ENCODE measurements around the gene HELZ2.
"Not testable (repeated sequence)": the region's sequence is repeated elsewhere in the genome, so short reads cannot be mapped to it uniquely, and the experiment has no call there.

Gene HELZ2

GRCh38 chr20:63613863-63614594, 40.0 kb upstream of the HELZ2 start:
- not testable (repeated sequence) for H3K9ac ChIP-seq (ENCODE audit: low read length in 2 of 2); H3K27ac ChIP-seq (ENCODE audit: low read length); H3K4me1 ChIP-seq (ENCODE audit: control insufficient read depth, insufficient read depth, low read length); H3K9me3 ChIP-seq (ENCODE audit: control insufficient read depth in 2 of 2, low read length in 2 of 2); H3K27me3 ChIP-seq (ENCODE audit: control insufficient read depth in 1 of 2, insufficient read depth in 2 of 2, low read length in 2 of 2); H3K4me3 ChIP-seq (ENCODE audit: low read length in 2 of 2)
- peaks cover 10 to 13% of the 10 kb centered on the region in 2 donors for H3K36me3 ChIP-seq (ENCODE audit: control insufficient read depth in 2 of 2, insufficient read depth in 2 of 2, low read length in 2 of 2)

DNA sequence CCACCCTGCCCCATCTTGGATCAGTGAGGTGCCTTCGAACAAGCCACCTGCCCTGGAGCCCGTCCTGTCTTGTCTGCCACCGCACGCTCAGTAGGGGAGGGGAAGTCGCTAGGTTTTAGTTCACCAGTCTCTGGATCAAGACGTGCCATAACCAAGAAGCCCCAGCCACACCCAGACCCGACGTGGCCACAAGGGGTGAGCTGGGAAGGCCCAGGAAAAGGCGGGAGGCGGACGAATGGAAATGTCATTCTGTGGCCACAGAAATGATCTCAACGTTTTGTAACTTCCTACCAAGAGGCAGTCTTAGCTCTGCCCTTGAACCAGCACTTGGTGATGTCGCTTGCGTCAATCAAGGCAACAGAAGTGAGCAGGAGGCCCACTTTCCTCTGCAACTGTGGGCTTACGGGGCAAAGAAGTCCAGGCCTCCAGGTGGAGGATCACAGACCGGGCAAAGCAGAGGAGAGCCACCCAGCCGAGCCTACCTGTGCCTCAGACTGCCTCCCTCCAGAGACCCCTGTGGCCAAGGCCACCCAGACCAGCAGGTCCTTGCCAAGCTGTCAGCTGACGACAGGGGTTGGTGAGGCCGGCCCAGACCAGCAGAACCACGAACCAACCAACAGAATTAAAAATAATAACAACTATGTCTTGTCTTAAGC, 38.4 kb upstream of the HELZ2 start:
- peaks cover 3 to 5% of the 10 kb centered on the region in 2 donors for H3K36me3 ChIP-seq (ENCODE audit: control insufficient read depth in 2 of 2, insufficient read depth in 2 of 2, low read length in 2 of 2)
- no peaks in the 10 kb centered on the region for H3K27me3 ChIP-seq (ENCODE audit: control insufficient read depth in 1 of 2, insufficient read depth in 2 of 2, low read length in 2 of 2)
- H3K27ac ChIP-seq (ENCODE audit: low read length): no peak overlapping the region
- no peak overlapping the region for H3K4me3 ChIP-seq (ENCODE audit: low read length in 2 of 2)
- H3K4me1 ChIP-seq (ENCODE audit: control insufficient read depth, insufficient read depth, low read length): no peaks in the 10 kb centered on the region
- H3K9ac ChIP-seq (ENCODE audit: low read length in 2 of 2): no peak overlapping the region
- H3K9me3 ChIP-seq (ENCODE audit: control insufficient read depth in 2 of 2, low read length in 2 of 2): no peaks in the 10 kb centered on the region

DNA sequence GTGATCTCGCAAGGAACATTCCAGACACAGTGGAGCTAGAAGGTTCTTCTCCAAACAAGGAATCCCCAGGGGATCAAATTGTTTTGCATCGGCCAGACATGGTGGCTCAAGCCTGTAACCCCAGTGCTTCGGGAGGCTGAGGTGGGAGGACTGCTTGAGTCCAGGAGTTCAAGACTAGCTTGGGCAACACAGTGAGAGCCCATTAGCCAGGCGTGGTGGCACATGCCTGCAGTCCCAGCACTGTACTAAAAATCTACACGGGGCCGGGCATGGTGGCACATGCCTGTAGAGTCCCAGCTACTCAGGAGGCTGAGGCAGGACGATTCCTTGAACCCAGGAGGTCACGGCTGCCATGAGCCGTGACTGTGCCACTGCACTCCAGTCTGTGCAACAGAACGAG, 37.6 kb upstream of the HELZ2 start:
- Histone ChIP-seq H3K4me3 (ENCODE audit: low read length in 2 of 2) (no peak overlapping the region), H3K9ac (ENCODE audit: low read length in 2 of 2) (no peak overlapping the region), H3K4me1 (ENCODE audit: control insufficient read depth, insufficient read depth, low read length) (no peaks in the 10 kb centered on the region), H3K36me3 (ENCODE audit: control insufficient read depth in 2 of 2, insufficient read depth in 2 of 2, low read length in 2 of 2) (peaks cover 0 to 3% of the 10 kb centered on the region in 2 donors), H3K27ac (ENCODE audit: low read length) (no peak overlapping the region), H3K9me3 (ENCODE audit: control insufficient read depth in 2 of 2, low read length in 2 of 2) (no peaks in the 10 kb centered on the region), H3K27me3 (ENCODE audit: control insufficient read depth in 1 of 2, insufficient read depth in 2 of 2, low read length in 2 of 2) (no peaks in the 10 kb centered on the region)

- no peaks in the 10 kb centered on the region for H3K9me3 ChIP-seq (ENCODE audit: control insufficient read depth in 2 of 2, low read length in 2 of 2)
- no peaks in the 10 kb centered on the region for H3K4me1 ChIP-seq (ENCODE audit: control insufficient read depth, insufficient read depth, low read length)
- no peak overlapping the region for H3K4me3 ChIP-seq (ENCODE audit: low read length in 2 of 2)
- H3K27me3 ChIP-seq (ENCODE audit: control insufficient read depth in 1 of 2, insufficient read depth in 2 of 2, low read length in 2 of 2): no peaks in the 10 kb centered on the region
- H3K36me3 ChIP-seq (ENCODE audit: control insufficient read depth in 2 of 2, insufficient read depth in 2 of 2, low read length in 2 of 2): peaks cover 0 to 3% of the 10 kb centered on the region in 2 donors
- no peak overlapping the region for H3K9ac ChIP-seq (ENCODE audit: low read length in 2 of 2)
- H3K27ac ChIP-seq (ENCODE audit: low read length): no peak overlapping the region
Measured at GRCh38 chr20:63610581-63611435, 36.8 kb upstream of the HELZ2 start.

DNA sequence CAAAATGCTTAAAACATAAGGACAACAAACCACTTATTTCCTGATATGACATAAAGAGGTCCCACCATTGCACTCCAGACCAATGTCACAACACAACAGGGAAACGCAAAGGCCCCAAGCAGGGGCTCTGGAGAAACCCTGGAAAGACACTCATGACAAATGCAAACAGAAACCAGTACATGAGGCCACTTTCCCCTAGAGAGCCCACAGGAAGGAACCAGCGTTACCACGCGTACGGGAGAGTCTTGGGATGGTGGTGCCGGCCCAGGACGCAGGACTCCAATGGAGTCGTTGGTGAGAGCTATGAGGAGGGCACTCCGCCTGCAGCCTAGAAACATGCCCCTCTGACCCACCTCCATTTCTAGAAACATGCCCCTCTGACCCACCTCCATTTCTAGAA, 32.6 kb upstream of the HELZ2 start:
- Histone ChIP-seq H3K27me3 (ENCODE audit: control insufficient read depth in 1 of 2, insufficient read depth in 2 of 2, low read length in 2 of 2) (no peaks in the 10 kb centered on the region), H3K27ac (ENCODE audit: low read length) (no peak overlapping the region), H3K9me3 (ENCODE audit: control insufficient read depth in 2 of 2, low read length in 2 of 2) (no peaks in the 10 kb centered on the region), H3K9ac (ENCODE audit: low read length in 2 of 2) (no peak overlapping the region), H3K4me3 (ENCODE audit: low read length in 2 of 2) (no peak overlapping the region), H3K36me3 (ENCODE audit: control insufficient read depth in 2 of 2, insufficient read depth in 2 of 2, low read length in 2 of 2) (peaks cover 11 to 14% of the 10 kb centered on the region in 2 donors), H3K4me1 (ENCODE audit: control insufficient read depth, insufficient read depth, low read length) (no peaks in the 10 kb centered on the region)

DNA sequence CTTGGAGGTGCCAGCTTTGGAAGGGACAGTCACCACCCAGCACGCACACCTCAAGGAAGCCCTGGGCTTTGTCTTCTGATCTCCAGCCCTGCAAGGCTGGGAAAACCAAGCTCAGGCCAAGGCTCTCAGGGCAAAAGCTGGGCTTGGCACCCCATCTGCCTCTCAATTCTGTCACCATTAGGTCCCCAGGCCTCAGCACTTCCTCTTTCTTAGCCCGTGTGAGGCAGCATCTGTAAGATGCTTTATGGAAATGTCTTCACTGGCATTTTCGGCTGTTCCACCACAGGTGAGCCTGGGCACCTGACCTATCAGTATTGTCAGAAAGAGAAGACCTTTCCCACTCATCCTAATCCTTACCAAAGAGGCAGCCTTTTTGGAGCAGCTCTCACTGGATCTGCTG, 28.3 kb upstream of the HELZ2 start:
- no peak overlapping the region for H3K9ac ChIP-seq (ENCODE audit: low read length in 2 of 2)
- H3K9me3 ChIP-seq (ENCODE audit: control insufficient read depth in 2 of 2, low read length in 2 of 2): no peaks in the 10 kb centered on the region
- no peaks in the 10 kb centered on the region for H3K27me3 ChIP-seq (ENCODE audit: control insufficient read depth in 1 of 2, insufficient read depth in 2 of 2, low read length in 2 of 2)
- H3K36me3 ChIP-seq (ENCODE audit: control insufficient read depth in 2 of 2, insufficient read depth in 2 of 2, low read length in 2 of 2): peaks cover 28 to 31% of the 10 kb centered on the region in 2 donors
- H3K27ac ChIP-seq (ENCODE audit: low read length): no peak overlapping the region
- no peak overlapping the region for H3K4me3 ChIP-seq (ENCODE audit: low read length in 2 of 2)
- H3K4me1 ChIP-seq (ENCODE audit: control insufficient read depth, insufficient read depth, low read length): no peaks in the 10 kb centered on the region

- H3K27me3 ChIP-seq (ENCODE audit: control insufficient read depth in 1 of 2, insufficient read depth in 2 of 2, low read length in 2 of 2); H3K4me1 ChIP-seq (ENCODE audit: control insufficient read depth, insufficient read depth, low read length); H3K4me3 ChIP-seq (ENCODE audit: low read length in 2 of 2); H3K9me3 ChIP-seq (ENCODE audit: control insufficient read depth in 2 of 2, low read length in 2 of 2); H3K9ac ChIP-seq (ENCODE audit: low read length in 2 of 2); H3K27ac ChIP-seq (ENCODE audit: low read length): not testable (repeated sequence)
- H3K36me3 ChIP-seq (ENCODE audit: control insufficient read depth in 2 of 2, insufficient read depth in 2 of 2, low read length in 2 of 2): peaks cover 28 to 31% of the 10 kb centered on the region in 2 donors
Measured at GRCh38 chr20:63601679-63602078, 27.6 kb upstream of the HELZ2 start.

- no peaks in the 10 kb centered on the region for H3K4me1 ChIP-seq (ENCODE audit: control insufficient read depth, insufficient read depth, low read length)
- H3K9ac ChIP-seq (ENCODE audit: low read length in 2 of 2): no peak overlapping the region
- no peaks in the 10 kb centered on the region for H3K9me3 ChIP-seq (ENCODE audit: control insufficient read depth in 2 of 2, low read length in 2 of 2)
- H3K4me3 ChIP-seq (ENCODE audit: low read length in 2 of 2): no peak overlapping the region
- H3K27me3 ChIP-seq (ENCODE audit: control insufficient read depth in 1 of 2, insufficient read depth in 2 of 2, low read length in 2 of 2): no peaks in the 10 kb centered on the region
- H3K27ac ChIP-seq (ENCODE audit: low read length): no peak overlapping the region
- H3K36me3 ChIP-seq (ENCODE audit: control insufficient read depth in 2 of 2, insufficient read depth in 2 of 2, low read length in 2 of 2): peaks cover 28 to 35% of the 10 kb centered on the region in 2 donors
Measured at GRCh38 chr20:63599396-63600050, 25.5 kb upstream of the HELZ2 start.

DNA sequence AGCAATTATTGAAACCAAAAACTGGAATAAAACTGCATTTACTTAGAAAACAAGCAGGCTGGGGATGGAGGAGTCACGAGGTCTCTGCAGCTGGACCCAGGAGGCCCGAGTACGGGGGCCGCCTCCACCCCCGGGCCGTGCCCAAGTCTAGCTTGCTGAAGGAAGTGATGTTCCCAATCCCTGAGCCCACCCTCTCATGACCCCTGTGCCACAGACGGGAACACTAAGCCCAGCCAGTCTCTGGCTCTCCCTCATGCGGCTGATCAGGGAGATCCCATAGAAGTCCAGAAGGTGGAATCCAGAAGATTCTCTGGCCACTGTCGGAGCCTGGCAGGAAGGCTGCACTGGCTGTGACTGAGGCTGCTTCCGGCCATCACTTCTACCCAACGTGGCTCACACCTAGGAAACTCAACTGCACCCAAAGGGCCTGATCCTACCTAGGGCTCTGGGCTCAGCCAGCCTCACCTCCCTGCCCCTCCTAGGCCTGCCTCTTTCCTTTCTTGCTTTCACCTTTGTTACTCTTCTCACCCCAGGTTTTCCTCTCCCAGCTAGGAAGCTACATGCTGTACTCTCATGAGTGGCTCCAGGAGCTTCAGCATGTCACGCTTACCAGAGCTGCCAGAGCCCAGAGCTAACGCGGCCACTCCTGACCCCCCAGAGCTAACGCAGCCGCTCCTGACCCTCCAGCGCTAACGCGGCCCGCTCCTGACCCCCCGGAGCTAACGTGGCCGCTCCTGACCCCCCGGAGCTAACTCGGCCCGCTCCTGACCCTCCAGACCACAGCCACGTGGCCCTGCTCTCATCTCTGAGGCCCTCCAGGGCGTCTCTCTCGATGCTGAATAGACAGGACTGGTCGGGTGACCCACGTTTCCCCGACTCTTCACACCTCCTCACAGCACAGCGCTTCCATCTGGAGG, 24.7 kb upstream of the HELZ2 start:
- Histone ChIP-seq H3K27ac (ENCODE audit: low read length) (no peak overlapping the region), H3K4me3 (ENCODE audit: low read length in 2 of 2) (no peak overlapping the region), H3K9me3 (ENCODE audit: control insufficient read depth in 2 of 2, low read length in 2 of 2) (no peaks in the 10 kb centered on the region), H3K4me1 (ENCODE audit: control insufficient read depth, insufficient read depth, low read length) (peaks cover 7% of the 10 kb centered on the region), H3K27me3 (ENCODE audit: control insufficient read depth in 1 of 2, insufficient read depth in 2 of 2, low read length in 2 of 2) (no peaks in the 10 kb centered on the region), H3K9ac (ENCODE audit: low read length in 2 of 2) (no peak overlapping the region), H3K36me3 (ENCODE audit: control insufficient read depth in 2 of 2, insufficient read depth in 2 of 2, low read length in 2 of 2) (peaks cover 28 to 33% of the 10 kb centered on the region in 2 donors)
